SHP77 (cell line): ENCODE measurements around the gene MED29.
A peak's percentile ranks its signal among the peaks of the same experiment; 100 is the strongest.

ENCODE experiments used
- DNase-seq, 2 experiments: peaks; one replicate each; lab custom pipeline; 2025; lab: John Stamatoyannopoulos, UW

Gene MED29

GRCh38 chr19:39411081-39411831 lies 20.1 kb downstream of the MED29 start:
- no peak for DNase-seq

DNA sequence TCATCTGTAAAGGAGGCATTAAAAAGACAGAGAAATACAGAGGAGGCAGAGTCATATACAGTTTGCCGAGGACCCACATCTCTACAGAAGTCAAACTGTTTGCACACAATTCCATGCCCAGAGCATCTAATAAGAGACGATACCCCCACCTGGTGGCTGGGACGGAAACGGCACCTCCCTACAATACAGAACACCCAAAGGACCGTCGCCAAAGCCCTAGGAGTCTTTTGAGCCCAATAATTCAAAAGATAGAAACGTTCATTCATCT lies 20.6 kb downstream of the MED29 start:
- DNase-seq = peak; percentile 92 to 94

- peak; percentile 99 for DNase-seq
Observed at GRCh38 chr19:39412100-39412866, 21.1 kb downstream of the MED29 start, which contains the start of gene PLEKHG2. Gene PLEKHG2 (plus strand): TSS chr19:39412669. CDS start chr19:39414087, 1,418 bp downstream.

GRCh38 chr19:39412867-39413271 lies 21.7 kb downstream of the MED29 start:
- DNase-seq = no peak

- DNase-seq = no peak
Observed at GRCh38 chr19:39413272-39413910, 22.2 kb downstream of the MED29 start.

- DNase-seq = peak in 1 of 2 experiments; percentile 31
Observed at GRCh38 chr19:39413911-39414608, 22.9 kb downstream of the MED29 start.

DNA sequence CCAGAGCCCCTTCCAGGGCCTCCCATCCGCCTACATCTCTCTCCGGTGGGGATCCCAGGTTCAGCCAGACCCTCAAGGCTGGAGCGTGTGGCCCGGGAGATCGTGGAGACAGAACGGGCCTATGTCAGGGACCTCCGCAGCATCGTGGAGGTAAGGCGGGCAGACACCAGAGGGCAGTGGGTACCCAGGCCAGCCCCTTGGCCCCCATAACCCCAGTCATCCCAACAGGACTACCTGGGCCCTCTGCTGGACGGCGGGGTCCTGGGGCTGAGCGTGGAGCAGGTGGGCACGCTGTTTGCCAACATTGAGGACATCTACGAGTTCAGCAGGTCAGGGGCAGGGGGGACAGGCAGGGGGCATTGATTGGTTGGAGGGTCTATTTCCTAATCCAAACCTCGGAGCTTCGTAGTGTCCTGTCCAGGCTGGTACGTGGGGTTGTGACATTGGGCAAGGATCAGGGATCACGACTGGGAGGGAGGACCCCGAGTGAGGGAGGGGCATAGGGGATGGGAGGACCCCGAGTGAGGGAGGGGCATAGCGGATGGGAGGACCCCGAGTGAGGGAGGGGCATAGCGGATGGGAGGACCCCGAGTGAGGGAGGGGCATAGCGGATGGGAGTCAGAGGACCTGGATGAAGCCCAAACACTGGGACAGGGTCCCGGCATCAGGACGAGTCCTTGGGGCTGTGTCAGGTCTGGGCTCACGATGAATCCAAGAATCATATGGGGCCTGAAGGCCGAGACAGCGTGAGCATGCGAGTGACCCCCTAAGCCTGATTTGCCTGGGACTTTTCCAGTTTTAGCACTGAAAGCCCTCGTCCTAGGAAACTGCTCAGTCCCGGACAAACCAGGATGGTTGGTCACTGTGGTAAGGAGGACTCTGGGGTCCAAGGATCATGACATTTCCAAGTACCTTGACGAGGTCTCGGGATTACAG lies 24.2 kb downstream of the MED29 start:
- no peak for DNase-seq

DNA sequence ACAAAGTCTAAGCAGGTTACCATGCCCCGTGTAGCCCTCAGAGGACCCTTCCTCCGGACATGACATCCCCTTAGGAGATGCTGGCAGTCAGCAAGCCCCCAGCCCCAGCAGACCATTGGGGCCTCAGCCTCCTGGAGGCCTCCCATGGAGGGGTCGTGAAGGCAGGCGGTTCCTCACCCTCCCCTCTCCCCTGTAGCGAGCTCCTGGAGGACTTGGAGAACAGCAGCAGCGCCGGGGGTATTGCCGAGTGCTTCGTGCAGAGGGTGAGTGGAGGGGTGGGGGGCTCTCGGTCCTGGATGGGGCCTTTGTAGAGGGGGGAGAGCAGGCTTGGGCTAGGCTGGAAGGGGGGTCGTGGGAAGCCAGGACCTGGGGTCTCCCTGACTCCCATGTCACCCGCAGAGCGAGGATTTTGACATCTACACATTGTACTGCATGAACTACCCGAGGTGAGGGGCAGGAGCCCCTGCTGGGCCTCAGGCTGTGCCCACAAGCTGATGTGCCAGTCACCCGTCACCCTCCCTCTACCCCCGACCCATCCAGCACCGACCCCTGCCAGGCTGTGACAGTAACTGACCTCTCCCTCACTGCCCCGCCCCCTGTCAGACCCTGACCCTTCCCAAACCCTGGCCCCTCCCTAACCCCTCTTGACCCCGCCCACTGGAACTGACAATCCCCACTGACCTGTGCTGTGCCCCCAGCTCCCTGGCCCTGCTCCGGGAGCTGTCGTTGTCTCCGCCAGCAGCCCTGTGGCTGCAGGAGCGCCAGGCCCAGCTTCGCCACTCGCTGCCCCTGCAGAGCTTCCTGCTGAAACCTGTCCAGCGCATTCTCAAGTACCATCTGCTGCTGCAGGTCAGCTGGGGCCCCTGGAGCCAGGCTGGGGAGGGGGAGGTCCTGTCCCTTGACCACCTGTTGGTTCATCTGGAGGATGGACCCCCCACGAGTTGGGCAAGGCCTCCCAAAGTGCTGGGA lies 25.3 kb downstream of the MED29 start:
- no peak for DNase-seq

- DNase-seq = no peak
Observed at GRCh38 chr19:39417463-39418181, 26.4 kb downstream of the MED29 start.

DNA sequence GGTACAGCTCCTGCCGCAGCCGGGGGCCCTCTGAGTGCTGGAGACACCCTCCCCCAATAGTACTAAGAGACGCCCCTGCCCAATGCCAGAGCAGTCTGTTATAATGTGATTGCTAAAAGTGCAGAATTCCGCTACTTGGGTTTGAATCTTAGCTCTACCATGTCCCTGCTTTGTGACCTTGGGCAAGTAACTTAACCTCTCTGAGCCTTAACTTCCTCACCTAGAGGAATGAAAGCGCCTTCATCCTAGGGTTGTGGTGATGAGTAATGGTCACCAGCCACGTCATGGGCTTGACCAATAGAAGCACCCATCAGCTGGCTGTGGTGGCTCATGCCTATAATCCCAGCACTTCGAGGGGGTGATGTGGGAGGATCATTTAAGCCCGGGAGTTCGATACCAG lies 27.8 kb downstream of the MED29 start:
- DNase-seq = no peak

GRCh38 chr19:39420769-39421168 lies 29.6 kb downstream of the MED29 start:
- DNase-seq = no peak

GRCh38 chr19:39422020-39422419 lies 30.8 kb downstream of the MED29 start:
- DNase-seq = no peak

DNA sequence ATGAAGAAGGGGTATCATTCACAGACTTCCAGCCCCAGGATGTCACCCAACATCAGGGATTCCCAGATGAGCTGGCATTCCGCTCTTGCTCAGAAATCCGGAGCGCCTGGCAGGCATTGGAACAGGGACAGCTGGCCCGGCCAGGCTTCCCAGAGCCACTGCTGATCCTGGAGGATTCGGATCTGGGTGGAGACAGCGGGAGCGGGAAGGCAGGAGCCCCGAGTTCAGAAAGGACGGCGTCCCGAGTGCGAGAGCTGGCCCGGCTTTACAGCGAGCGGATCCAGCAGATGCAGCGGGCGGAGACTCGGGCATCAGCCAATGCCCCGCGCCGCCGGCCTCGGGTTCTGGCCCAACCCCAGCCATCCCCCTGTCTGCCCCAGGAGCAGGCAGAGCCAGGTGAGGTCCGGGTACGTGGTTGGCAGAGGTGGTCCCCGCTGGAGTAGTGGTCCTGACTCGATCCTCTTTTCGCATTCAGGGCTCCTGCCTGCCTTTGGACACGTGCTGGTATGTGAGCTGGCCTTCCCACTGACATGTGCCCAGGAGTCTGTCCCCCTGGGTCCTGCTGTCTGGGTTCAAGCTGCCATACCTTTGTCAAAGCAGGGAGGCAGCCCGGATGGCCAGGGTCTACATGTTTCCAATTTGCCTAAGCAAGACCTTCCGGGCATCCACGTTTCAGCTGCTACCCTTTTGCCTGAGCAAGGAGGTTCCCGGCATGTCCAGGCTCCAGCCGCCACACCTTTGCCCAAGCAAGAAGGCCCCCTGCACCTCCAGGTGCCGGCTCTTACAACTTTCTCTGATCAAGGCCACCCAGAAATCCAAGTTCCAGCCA lies 32.3 kb downstream of the MED29 start:
- DNase-seq = no peak

DNA sequence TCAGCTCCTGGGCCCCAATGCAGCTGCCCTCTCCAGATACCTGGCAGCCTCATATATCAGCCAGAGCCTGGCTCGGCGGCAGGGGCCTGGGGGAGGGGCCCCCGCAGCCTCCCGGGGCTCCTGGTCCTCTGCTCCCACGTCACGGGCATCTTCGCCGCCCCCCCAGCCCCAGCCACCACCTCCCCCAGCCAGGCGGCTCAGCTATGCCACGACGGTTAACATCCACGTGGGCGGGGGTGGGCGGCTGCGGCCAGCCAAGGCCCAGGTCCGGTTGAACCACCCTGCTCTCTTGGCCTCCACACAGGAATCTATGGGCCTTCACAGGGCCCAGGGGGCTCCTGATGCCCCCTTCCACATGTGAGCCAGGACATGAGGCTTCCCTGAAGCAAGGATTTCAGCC lies 33.8 kb downstream of the MED29 start:
- no peak for DNase-seq

GRCh38 chr19:39425744-39426143 lies 34.6 kb downstream of the MED29 start:
- DNase-seq = no peak

DNA sequence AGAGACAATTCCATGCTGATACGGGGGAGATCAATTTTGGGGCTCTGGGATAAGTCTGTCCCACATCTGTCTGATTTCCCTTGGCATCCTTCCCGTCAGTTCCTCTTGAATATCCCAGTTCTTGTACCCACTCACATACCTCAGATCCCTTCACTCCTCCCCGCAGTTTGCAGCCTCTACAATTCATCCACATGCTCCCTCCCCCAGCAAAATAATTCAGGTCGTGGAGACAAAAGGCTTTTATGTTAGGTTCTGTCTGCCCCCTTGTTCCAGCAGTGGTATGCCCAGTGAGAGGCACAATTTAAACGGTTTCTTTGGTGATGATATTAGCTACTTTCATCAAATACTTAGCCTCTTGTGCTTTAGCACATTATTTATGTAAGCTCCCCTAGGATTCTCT lies 35.0 kb downstream of the MED29 start:
- DNase-seq = no peak

GRCh38 chr19:39427707-39428106 lies 36.5 kb downstream of the MED29 start:
- DNase-seq = no peak

DNA sequence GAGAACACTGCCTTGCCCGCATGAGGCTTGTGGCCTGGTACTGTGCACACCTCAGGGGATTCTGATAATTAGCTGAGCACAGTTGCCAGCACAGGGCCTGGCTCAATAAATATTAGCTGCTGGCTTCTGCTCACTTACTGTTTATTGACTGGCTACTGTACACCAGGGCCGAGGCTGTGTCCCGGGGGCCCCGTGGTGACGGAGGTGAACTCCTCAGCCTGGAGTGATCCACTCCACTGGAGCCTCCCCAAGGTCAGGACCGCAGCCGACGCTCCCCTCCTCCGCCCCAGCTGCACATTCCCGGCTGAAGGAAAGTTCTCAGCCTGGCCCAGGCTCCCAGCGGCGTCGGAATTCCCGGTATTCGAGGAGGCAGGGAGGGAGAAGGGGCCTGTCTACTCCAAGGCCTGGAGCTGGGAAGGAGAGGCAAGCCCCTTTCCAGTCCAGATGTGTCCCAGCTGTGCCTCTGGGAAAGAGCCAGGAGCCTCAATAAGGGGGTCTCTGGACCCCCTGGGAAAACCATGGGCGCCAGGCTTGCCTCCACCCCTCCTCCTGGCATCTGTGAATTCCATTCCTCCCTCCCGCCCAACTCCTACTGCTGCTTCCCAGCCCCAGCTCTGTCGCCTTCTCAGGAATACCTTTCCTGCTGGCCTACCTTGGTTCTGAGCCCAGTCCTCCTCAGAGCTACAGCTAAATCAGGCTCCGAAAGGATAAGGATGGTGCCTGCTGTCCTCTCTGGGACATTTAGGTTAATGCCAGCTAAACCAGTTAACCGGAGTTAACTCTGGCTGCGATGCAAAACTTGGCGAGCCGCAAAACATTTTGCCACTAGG lies 37.3 kb downstream of the MED29 start:
- DNase-seq = no peak
